ENCODE measurements around the gene CASKIN1. TPM values are rescaled to one million over a fixed set of nuclear protein-coding genes. Genes with fewer than 3 reads are reported as not detected.

CASKIN1 gene
- total and polyA plus RNA-seq, 8 donors: 0.15 to 0.73 (median 0.37) TPM; not detected in 4

GRCh38 chr16:2176047-2176446, 20.4 kb downstream of the CASKIN1 start:
- 87 to 96% (median 95%) methylated on average over 17 to 23 of the region's 23 CpGs for WGBS, 5 donors
- H3K9me3 ChIP-seq: no peaks in the 10 kb centered on the region
- TF ChIP-seq, protein P1, sequence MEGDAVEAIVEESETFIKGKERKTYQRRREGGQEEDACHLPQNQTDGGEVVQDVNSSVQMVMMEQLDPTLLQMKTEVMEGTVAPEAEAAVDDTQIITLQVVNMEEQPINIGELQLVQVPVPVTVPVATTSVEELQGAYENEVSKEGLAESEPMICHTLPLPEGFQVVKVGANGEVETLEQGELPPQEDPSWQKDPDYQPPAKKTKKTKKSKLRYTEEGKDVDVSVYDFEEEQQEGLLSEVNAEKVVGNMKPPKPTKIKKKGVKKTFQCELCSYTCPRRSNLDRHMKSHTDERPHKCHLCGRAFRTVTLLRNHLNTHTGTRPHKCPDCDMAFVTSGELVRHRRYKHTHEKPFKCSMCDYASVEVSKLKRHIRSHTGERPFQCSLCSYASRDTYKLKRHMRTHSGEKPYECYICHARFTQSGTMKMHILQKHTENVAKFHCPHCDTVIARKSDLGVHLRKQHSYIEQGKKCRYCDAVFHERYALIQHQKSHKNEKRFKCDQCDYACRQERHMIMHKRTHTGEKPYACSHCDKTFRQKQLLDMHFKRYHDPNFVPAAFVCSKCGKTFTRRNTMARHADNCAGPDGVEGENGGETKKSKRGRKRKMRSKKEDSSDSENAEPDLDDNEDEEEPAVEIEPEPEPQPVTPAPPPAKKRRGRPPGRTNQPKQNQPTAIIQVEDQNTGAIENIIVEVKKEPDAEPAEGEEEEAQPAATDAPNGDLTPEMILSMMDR (IDR thresholded peaks at IDR 0.05): no peak
- TF ChIP-seq POLR2A (IDR thresholded peaks at IDR 0.05) (no peak), POLR2AphosphoS5 (IDR thresholded peaks at IDR 0.05) (no peak), EP300 (IDR thresholded peaks at IDR 0.05) (no peak)
- DNase-seq: no peak
- H3K27me3 ChIP-seq: peaks cover 0 to 13% (median 0%) of the 10 kb centered on the region in 3 donors
- peaks cover 0 to 13% (median 5%) of the 10 kb centered on the region in 4 donors for H3K4me1 ChIP-seq
- H3K27ac ChIP-seq: no peak overlapping the region
- peaks cover 61 to 73% (median 72%) of the 10 kb centered on the region in 4 donors for H3K36me3 ChIP-seq
- no peak overlapping the region for H3K4me3 ChIP-seq
- intact Hi-C loops (cut with DNase I; ENCODE audit: low total_unique reads): no loop called here

DNA sequence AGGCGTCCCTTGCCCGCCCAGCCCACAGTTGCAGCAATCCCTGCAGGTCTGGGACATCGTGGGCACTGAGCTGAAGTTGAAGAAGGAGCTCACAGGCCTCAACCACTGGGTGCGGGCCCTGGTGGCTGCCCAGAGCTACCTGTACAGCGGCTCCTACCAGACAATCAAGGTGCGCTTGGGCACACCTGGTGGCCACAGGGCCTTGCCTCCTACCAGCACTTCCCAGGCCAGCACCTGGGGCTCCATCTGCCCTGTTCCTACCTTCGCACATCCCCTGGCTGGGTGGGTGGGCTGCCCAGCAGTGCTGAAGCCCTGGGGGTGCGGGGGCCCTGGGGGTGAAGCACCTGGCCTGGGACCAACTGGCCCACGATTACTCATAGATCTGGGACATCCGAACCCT, 21.0 kb downstream of the CASKIN1 start:
- H3K9me3 ChIP-seq: no peaks in the 10 kb centered on the region
- DNase-seq: no peak
- H3K4me1 ChIP-seq: peaks cover 0 to 13% (median 5%) of the 10 kb centered on the region in 4 donors
- H3K4me3 ChIP-seq: no peak overlapping the region
- H3K27ac ChIP-seq: no peak overlapping the region
- H3K36me3 ChIP-seq: peaks cover 67 to 79% (median 78%) of the 10 kb centered on the region in 4 donors
- TF ChIP-seq, protein P1 (IDR thresholded peaks at IDR 0.05): no peak
- TF ChIP-seq POLR2AphosphoS5 (IDR thresholded peaks at IDR 0.05): no peak
- no peak for TF ChIP-seq EP300 (IDR thresholded peaks at IDR 0.05)
- no peak for TF ChIP-seq POLR2A (IDR thresholded peaks at IDR 0.05)
- H3K27me3 ChIP-seq: peaks cover 0 to 13% (median 0%) of the 10 kb centered on the region in 3 donors
- 91 to 97% (median 93%) methylated on average over 5 to 10 of the region's 10 CpGs for WGBS, 5 donors
- intact Hi-C loops (cut with DNase I; ENCODE audit: low total_unique reads): no loop called here

DNA sequence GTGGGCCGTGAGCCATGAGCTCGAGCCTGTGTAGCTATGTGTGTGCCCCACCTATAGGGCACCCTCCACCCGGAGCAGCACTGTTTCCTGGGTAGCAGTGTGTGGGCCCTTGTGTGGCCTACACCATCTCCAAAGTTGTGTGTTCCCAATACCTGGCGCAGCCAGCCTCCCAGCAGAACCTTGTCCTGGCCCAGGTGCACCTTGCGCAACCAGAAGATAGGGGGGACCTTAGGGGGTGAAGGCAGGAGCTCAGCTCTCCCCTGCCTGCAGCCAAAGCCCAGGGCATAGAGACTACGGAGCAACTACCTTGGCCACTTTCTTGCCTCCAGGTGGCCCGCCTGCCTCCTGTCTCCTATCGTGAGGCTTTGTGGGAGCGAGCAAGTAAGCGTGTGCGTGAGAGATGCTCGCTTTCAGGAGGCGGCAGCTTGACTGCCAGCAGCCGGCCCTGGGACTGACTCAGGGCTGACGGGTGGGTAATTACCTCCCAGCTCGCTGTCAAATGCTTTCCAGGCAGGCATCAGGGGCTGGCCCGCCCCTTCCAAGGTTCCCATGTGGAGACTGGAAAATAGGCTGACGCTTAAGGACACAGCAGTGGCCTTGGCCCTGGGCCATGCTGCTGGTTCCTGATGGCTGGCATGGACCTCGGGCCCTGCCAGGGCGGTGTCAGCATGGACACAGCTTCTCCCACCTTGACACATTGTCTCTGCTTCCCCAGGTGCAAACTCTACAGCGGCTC, 21.8 kb downstream of the CASKIN1 start:
- WGBS, 5 donors: 88 to 93% (median 89%) methylated on average over 15 to 21 of the region's 21 CpGs
- no peaks in the 10 kb centered on the region for H3K9me3 ChIP-seq
- H3K4me1 ChIP-seq: peaks cover 0 to 13% (median 5%) of the 10 kb centered on the region in 4 donors
- no peak for DNase-seq
- H3K27me3 ChIP-seq: peaks cover 0 to 13% (median 0%) of the 10 kb centered on the region in 3 donors
- intact Hi-C loops (cut with DNase I; ENCODE audit: low total_unique reads): no loop called here
- TF ChIP-seq, protein P1 (IDR thresholded peaks at IDR 0.05): no peak
- TF ChIP-seq EP300 (IDR thresholded peaks at IDR 0.05): no peak
- TF ChIP-seq POLR2AphosphoS5 (IDR thresholded peaks at IDR 0.05): no peak
- TF ChIP-seq POLR2A (IDR thresholded peaks at IDR 0.05): no peak
- no peak overlapping the region for H3K27ac ChIP-seq
- H3K36me3 ChIP-seq: peaks cover 70 to 88% (median 87%) of the 10 kb centered on the region in 4 donors
- H3K4me3 ChIP-seq: no peak overlapping the region

DNA sequence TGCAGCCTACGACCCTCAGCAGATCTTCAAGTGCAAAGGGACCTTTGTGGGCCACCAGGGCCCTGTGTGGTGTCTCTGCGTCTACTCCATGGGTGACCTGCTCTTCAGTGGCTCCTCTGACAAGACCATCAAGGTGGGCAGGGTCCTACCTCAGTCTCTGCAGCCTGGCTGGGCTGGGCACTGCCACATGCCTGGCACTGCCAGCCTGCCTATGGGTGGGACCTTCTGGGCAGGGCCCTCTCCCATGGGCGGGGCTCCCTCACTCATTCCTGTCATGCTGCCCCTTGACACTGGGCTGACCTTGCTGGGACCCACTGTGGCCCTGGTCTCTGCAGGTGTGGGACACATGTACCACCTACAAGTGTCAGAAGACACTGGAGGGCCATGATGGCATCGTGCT, 22.5 kb downstream of the CASKIN1 start:
- Histone ChIP-seq H3K27ac (no peak overlapping the region), H3K4me1 (peaks cover 0 to 13% (median 5%) of the 10 kb centered on the region in 4 donors), H3K27me3 (peaks cover 0 to 8% (median 0%) of the 10 kb centered on the region in 3 donors), H3K36me3 (peaks cover 70 to 94% (median 93%) of the 10 kb centered on the region in 4 donors), H3K9me3 (no peaks in the 10 kb centered on the region), H3K4me3 (no peak overlapping the region)
- TF ChIP-seq EP300 (IDR thresholded peaks at IDR 0.05) (no peak), POLR2A (IDR thresholded peaks at IDR 0.05) (no peak), POLR2AphosphoS5 (IDR thresholded peaks at IDR 0.05) (no peak)
- TF ChIP-seq, protein P1 (IDR thresholded peaks at IDR 0.05): no peak
- WGBS, 5 donors: 63 to 97% (median 89%) methylated on average over 2 to 4 of the region's 4 CpGs
- intact Hi-C loops (cut with DNase I; ENCODE audit: low total_unique reads): no loop called here
- no peak for DNase-seq

Data from stomach (tissue), 9 donors.